ENCODE measurements around the gene RPL41. TPM values are rescaled to one million over a fixed set of nuclear protein-coding genes. Genes with fewer than 3 reads are reported as not detected.
"Not testable (repeated sequence)": the region's sequence is repeated elsewhere in the genome, so short reads cannot be mapped to it uniquely, and the experiment has no call there.

RPL41 gene
- total RNA-seq, 1 donor from 2014 or later, result 3,078 TPM

DNA sequence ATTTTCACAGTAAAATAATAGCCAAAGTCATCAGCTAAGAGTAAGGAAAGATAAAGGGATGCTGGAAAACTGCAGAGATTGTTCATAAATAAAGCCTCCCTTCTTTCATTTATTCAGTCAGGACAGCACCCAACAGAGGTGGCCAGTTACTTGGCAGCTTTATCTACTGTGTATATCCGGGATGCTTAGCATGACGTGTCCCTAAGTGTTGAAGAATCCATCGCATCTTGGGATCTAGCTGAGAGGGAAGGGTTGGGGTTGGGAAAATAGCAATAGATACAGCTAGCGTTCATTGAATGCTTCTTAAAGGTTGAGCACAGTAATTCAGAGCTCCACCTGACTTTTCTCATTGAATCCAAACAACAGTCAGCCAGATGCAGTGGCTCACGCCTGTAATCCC, 42.0 kb upstream of the RPL41 start:
- FAIRE-seq (no peak), DNase-seq (ENCODE audit: low read depth) (no peak)
- no peaks in the 10 kb centered on the region for H4K20me1 ChIP-seq (ENCODE audit: insufficient read depth, low read length)
- H3K9me3 Mint-ChIP-seq (ENCODE audit: unreplicated experiment), result no peaks in the 10 kb centered on the region
- no peak overlapping the region for H3K4me2 ChIP-seq (ENCODE audit: low read length)
- no peak overlapping the region for H3K9ac ChIP-seq (ENCODE audit: low read length)
- H3K36me3 ChIP-seq (ENCODE audit: insufficient read depth, low read length), result no peaks in the 10 kb centered on the region
- H3K36me3 Mint-ChIP-seq (ENCODE audit: low read depth, unreplicated experiment), result no peaks in the 10 kb centered on the region
- no peak overlapping the region for H3K4me3 ChIP-seq (ENCODE audit: insufficient read depth, low read depth, low read length)
- no peak overlapping the region for H3K27ac ChIP-seq (ENCODE audit: low read depth, low read length)
- H3K27ac Mint-ChIP-seq (ENCODE audit: unreplicated experiment), result no peak overlapping the region
- no peaks in the 10 kb centered on the region for H3K4me1 ChIP-seq (ENCODE audit: insufficient read depth, low read length)
- no peaks in the 10 kb centered on the region for H3K27me3 ChIP-seq (ENCODE audit: insufficient read depth, low read length)
- H3K79me2 ChIP-seq (ENCODE audit: insufficient read depth, low read length), result no peaks in the 10 kb centered on the region
- TF ChIP-seq, protein P1, sequence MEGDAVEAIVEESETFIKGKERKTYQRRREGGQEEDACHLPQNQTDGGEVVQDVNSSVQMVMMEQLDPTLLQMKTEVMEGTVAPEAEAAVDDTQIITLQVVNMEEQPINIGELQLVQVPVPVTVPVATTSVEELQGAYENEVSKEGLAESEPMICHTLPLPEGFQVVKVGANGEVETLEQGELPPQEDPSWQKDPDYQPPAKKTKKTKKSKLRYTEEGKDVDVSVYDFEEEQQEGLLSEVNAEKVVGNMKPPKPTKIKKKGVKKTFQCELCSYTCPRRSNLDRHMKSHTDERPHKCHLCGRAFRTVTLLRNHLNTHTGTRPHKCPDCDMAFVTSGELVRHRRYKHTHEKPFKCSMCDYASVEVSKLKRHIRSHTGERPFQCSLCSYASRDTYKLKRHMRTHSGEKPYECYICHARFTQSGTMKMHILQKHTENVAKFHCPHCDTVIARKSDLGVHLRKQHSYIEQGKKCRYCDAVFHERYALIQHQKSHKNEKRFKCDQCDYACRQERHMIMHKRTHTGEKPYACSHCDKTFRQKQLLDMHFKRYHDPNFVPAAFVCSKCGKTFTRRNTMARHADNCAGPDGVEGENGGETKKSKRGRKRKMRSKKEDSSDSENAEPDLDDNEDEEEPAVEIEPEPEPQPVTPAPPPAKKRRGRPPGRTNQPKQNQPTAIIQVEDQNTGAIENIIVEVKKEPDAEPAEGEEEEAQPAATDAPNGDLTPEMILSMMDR (IDR thresholded peaks at IDR 0.05; ENCODE audit: insufficient read depth, low read depth, low read length), result no peak
- no peak for TF ChIP-seq EZH2 (IDR thresholded peaks at IDR 0.05; ENCODE audit: insufficient read depth, low read length)
- H3K27me3 Mint-ChIP-seq (ENCODE audit: low read depth, unreplicated experiment), result peaks cover 2% of the 10 kb centered on the region
- H3K4me3 Mint-ChIP-seq (ENCODE audit: unreplicated experiment), result no peak overlapping the region
- H3K9me3 ChIP-seq (ENCODE audit: insufficient read depth, low read depth, low read length), result no peaks in the 10 kb centered on the region
- H3K4me1 Mint-ChIP-seq (ENCODE audit: low read depth, unreplicated experiment), result peaks cover 3% of the 10 kb centered on the region
- H2AFZ ChIP-seq (ENCODE audit: low read depth, low read length), result no peak overlapping the region

DNA sequence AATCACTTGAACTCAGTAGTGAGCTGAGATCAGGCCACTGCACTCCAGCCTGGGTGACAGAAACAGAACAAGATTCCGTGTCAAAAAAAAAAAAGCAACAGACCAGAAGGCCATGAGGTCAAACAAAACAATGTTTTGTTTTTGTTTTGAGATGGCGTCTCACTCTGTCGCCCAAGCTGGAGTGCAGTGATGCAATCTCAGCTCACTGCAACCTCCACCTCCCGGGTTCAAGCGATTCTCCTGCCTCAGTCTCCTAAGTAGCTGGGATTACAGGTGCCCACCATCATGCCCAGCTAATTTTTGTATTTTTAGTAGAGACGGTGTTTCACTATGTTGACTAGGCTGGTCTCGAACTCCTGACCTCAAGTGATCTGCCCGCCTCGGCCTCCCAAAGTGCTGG, 38.5 kb upstream of the RPL41 start:
- not testable (repeated sequence) for H3K27ac ChIP-seq (ENCODE audit: low read depth, low read length); H3K9me3 ChIP-seq (ENCODE audit: insufficient read depth, low read depth, low read length); H3K79me2 ChIP-seq (ENCODE audit: insufficient read depth, low read length); H4K20me1 ChIP-seq (ENCODE audit: insufficient read depth, low read length); H3K9me3 Mint-ChIP-seq (ENCODE audit: unreplicated experiment); FAIRE-seq; H3K4me2 ChIP-seq (ENCODE audit: low read length); H3K27me3 Mint-ChIP-seq (ENCODE audit: low read depth, unreplicated experiment); H3K9ac ChIP-seq (ENCODE audit: low read length); H3K4me3 Mint-ChIP-seq (ENCODE audit: unreplicated experiment); H3K36me3 ChIP-seq (ENCODE audit: insufficient read depth, low read length); H3K4me1 Mint-ChIP-seq (ENCODE audit: low read depth, unreplicated experiment); H2AFZ ChIP-seq (ENCODE audit: low read depth, low read length); H3K36me3 Mint-ChIP-seq (ENCODE audit: low read depth, unreplicated experiment); H3K27ac Mint-ChIP-seq (ENCODE audit: unreplicated experiment); DNase-seq (ENCODE audit: low read depth); H3K4me1 ChIP-seq (ENCODE audit: insufficient read depth, low read length); H3K4me3 ChIP-seq (ENCODE audit: insufficient read depth, low read depth, low read length)
- peaks cover 22% of the 10 kb centered on the region for H3K27me3 ChIP-seq (ENCODE audit: insufficient read depth, low read length)

DNA sequence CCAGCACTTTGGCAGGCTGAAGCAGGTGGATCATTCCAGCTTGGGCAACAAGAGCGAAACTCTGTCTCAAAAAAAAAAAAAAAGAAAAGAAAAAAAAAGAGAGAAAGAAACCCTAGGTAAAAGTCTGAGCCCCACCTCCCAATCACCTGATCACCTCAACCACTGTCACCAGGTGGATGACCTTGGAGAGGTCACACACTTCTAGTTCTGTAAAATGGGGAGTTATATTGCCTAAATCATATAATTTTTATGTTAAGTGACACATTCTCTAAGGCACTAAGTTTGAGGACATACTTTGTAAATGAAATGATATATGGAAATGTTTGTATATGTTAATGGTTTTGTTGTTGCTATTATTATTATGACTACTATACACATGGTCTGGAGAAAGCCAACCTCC, 38.0 kb upstream of the RPL41 start:
- H3K4me1 Mint-ChIP-seq (ENCODE audit: low read depth, unreplicated experiment), result no peaks in the 10 kb centered on the region
- H3K9me3 Mint-ChIP-seq (ENCODE audit: unreplicated experiment), result no peaks in the 10 kb centered on the region
- H3K27ac Mint-ChIP-seq (ENCODE audit: unreplicated experiment), result no peak overlapping the region
- Histone ChIP-seq H3K36me3 (ENCODE audit: insufficient read depth, low read length) (no peaks in the 10 kb centered on the region), H2AFZ (ENCODE audit: low read depth, low read length) (peak overlapping the region; percentile 95), H3K79me2 (ENCODE audit: insufficient read depth, low read length) (no peaks in the 10 kb centered on the region), H3K4me3 (ENCODE audit: insufficient read depth, low read depth, low read length) (no peak overlapping the region), H3K9me3 (ENCODE audit: insufficient read depth, low read depth, low read length) (no peaks in the 10 kb centered on the region), H3K4me2 (ENCODE audit: low read length) (peak overlapping the region; percentile 99), H3K27me3 (ENCODE audit: insufficient read depth, low read length) (peaks cover 25% of the 10 kb centered on the region), H3K27ac (ENCODE audit: low read depth, low read length) (no peak overlapping the region), H4K20me1 (ENCODE audit: insufficient read depth, low read length) (no peaks in the 10 kb centered on the region), H3K9ac (ENCODE audit: low read length) (no peak overlapping the region), H3K4me1 (ENCODE audit: insufficient read depth, low read length) (peaks cover 6% of the 10 kb centered on the region)
- TF ChIP-seq, protein P1 (IDR thresholded peaks at IDR 0.05; ENCODE audit: insufficient read depth, low read depth, low read length), result no peak
- TF ChIP-seq EZH2 (IDR thresholded peaks at IDR 0.05; ENCODE audit: insufficient read depth, low read length), result no peak
- FAIRE-seq (no peak), DNase-seq (ENCODE audit: low read depth) (no peak)
- no peaks in the 10 kb centered on the region for H3K36me3 Mint-ChIP-seq (ENCODE audit: low read depth, unreplicated experiment)
- peak overlapping the region; percentile 61 for H3K4me3 Mint-ChIP-seq (ENCODE audit: unreplicated experiment)
- H3K27me3 Mint-ChIP-seq (ENCODE audit: low read depth, unreplicated experiment), result peaks cover 4% of the 10 kb centered on the region
